Hematopoietic multipotent progenitor cell treated with erythropoietin and hydrocortisone succinate and interleukin-3 and kit ligand, for 4 days (in vitro differentiated cells): ENCODE results near the gene LACTBL1.
"Not testable (repeated sequence)": the region's sequence is repeated elsewhere in the genome, so short reads cannot be mapped to it uniquely, and the experiment has no call there.

ENCODE experiments used
- DNase-seq: peaks from one replicate; pipeline ENCODE4 v3.0.0-alpha.2; 2015

Gene LACTBL1, protein sequence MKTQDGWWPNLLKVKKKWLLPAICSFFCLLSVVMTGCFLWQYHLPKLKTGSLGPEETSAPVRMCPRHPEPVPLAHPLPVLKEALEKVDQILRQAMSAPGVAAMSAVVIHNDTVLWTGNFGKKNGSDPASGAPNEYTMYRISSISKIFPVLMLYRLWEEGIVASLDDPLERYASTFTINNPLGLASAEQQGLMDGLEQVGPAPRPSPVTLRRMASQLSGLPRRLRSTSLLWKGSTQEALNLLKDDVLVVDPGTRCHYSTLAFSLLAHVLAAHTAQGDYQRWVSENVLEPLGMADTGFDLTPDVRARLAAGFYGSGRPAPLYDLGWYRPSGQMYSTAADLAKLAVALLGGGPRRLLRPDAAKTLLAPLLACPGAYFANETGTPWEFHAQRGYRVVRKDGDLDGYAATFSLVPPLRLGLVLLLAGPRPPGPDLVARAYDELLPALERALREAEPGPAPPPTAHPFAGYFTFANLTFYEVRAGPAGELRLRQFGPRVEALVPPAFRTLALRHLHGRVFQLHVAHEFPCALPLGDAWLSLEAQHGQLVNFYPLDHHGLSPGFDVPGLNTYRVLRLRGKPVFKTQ

DNA sequence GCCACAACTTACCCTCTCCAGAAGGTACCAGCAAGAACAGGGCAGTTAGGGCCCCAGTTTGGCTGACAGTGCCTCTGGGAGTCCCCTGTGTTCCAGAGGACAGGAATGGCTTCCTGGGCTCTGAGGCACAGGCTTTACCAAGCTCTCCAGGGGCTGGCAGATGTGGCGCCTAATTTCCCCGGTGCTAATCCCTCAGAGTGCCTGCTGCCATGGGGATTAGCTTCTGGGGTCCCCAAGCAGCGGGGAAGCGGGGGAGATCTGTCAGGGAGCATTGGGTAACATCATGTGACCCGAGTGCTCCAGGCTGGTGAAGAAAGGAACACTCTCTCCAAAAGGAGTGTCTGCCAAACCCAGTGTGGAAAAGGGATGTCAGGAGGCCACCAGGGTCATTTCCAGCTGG is at the start of gene LACTBL1:
Gene LACTBL1, minus strand, starts transcription at position 107 of the 400 bp plus-strand sequence. CDS start 550 bp downstream, outside the sequence.
- DNase-seq: no peak

DNA sequence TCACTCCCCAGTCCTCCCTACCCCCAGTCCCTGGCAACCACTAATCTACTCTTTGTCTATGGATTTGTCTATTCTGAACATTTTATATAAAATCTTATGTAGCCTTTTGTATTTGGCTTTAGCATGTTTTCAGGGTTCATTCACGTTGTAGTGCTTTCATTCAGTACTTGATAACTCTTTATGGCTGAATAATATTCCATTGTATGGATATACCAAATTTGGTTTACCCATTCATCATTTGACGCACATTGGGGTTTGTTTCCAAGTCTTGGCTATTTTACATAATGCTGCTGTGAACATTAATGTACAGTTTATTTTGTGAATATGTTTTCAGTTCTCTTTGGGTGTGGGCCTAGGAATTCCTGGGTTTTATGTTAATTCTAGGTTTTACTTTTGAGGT is 49.2 kb upstream of the LACTBL1 start:
- DNase-seq: no peak

DNA sequence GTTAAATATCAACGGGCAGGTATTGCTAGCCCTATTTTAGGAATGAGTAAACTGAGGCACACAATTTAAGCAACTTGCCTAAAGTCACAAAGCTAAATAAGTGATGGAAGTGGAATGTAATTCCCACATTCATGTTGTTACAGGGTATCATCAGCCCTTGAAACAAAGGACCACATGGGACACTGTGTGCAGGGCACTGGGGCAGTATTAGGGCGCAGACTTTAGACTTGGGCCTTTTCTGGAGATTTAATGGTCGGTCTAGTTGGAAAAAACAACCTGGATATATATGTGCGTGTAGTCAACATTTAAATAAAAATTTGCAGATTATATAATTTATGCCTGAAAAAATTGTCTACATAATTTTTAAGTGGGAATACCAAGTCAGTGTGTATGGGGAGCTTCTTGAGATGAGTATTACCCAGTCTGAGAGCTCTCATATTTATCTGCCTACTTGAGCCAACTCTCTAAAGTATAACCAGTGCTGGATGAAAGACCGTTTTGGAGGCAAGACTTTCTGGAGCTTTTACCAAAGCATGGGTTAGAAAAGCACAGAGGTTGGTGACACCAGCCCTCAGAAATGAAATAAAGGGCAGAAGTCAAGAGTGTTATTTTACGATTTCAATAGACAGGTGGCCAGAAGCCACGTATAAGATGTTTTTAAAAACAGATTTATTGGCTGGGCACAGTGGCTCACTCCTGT is 48.2 kb upstream of the LACTBL1 start:
- peak; percentile 45 for DNase-seq

DNA sequence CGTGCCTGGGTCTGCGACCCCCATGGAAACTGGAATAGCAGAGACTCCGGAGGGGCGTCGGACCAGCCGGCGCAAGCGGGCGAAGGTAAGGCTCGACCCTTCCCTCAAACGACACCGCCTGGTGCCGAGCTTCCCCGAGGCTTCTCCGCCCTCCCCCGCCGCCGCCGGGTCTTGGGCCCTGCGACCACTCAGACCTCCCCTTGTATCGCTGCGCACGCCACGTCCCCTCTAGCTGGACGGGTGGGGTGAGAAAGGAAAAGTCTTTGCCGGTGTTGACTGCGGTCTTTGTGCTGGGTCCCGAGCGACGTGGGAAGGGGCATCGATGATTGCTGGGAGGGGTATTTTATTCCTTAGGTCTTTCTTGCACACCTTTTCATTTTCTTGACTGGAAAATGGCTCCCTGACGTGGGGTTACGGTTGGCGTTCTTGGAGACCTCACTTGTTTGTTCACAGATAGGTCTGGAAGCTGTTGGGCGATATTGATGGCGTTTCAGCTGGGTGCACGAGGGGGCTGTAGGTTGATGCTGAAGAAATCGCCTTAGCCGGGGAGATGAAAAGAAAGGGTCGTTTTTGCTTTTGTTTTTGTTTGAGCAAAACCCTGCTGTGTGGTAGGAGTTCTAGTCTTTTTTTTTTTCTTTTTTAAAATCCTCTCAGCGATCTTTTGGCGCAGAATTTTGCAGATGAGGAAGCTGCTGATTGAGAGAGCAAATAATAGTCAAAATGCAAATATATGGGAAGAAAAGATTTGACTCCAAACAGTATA is 47.4 kb upstream of the LACTBL1 start:
- peak; percentile 81 for DNase-seq

DNA sequence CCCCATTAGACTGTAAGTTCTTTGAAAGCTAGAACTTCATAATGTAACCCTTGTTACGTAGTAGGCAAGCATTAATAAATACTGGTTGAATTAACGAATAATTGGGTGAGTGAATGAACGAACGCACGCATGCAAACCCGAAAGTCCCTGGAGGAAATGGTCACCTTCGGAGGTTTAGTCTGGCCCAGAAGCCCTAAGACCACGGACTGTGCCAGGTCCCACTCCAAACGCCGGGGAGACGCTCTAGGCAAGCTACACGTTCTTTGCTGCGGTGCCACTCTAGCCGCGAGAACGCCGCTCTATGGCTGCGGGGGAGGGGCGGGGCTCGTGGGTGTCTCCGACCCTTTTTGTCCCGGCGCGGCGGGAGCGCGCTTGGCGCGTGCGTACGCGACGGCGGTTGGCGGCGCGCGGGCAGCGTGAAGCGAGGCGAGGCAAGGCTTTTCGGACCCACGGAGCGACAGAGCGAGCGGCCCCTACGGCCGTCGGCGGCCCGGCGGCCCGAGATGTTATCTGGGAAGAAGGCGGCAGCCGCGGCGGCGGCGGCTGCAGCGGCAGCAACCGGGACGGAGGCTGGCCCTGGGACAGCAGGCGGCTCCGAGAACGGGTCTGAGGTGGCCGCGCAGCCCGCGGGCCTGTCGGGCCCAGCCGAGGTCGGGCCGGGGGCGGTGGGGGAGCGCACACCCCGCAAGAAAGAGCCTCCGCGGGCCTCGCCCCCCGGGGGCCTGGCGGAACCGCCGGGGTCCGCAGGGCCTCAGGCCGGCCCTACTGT is 46.6 kb upstream of the LACTBL1 start, which contains the start of gene KDM1A:
Gene KDM1A, plus strand, starts transcription at position 375 of the 769 bp plus-strand sequence. Its CDS starts 129 bp downstream, at position 504.
- DNase-seq: peak; percentile 99

DNA sequence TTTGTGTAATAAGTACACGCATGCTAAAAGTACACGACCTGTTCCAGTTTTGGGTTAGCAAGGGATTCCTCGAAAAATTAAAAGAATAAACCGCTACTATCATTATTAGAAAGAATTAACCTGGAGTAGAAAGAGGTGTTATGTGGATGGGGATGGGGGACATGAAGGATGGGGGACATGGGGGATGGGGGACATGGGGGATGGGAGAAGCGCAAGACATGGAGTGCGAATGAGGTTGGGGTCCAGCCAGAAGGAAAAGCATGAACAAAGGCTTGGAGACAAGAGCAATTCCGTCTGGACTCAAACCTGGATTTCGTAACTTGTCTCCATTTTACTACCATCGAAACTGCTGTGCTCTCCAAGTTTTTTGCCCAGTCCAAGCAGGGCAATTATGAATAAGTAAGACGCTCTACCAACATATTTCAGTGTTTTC is 46.0 kb upstream of the LACTBL1 start:
- peak; percentile 43 for DNase-seq

DNA sequence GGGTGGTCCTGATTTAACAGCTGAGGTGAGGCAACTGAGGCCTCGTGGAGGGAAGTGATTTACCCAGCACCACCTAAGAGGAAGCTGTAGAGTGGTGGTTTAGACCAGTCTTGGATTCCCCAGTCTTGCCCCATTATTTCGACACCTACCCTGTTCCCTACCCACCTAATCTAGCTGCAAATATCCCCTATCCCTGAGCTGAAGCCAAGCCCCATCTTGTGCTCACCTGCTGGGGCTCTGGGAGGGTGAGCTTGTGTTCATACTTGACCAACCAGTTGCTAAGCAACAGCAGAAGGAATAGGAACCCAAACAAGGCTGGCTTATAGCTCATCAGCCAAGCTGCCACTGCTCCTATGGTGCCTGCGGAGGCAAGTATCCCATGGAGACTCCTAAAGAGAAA is 41.0 kb upstream of the LACTBL1 start:
- DNase-seq: peak; percentile 45

DNA sequence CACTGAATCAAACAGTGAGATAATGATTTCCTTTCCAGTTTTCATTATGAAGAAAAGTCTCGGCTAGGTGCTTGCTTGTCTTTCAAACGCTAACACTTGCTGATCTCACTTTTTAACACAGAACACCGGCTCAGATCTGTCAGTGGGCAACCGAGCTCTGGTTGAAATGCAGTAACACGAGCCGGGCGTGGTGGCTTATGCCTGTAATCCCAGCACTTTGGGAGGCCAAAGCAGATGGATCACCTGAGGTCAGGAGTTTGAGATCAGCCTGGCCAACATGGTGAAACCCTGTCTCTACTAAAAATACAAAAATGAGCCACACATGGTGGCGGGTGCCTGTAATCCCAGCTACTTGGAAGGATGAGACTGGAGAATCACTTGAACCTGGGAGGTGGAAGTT is 37.4 kb upstream of the LACTBL1 start:
- not testable (repeated sequence) for DNase-seq

DNA sequence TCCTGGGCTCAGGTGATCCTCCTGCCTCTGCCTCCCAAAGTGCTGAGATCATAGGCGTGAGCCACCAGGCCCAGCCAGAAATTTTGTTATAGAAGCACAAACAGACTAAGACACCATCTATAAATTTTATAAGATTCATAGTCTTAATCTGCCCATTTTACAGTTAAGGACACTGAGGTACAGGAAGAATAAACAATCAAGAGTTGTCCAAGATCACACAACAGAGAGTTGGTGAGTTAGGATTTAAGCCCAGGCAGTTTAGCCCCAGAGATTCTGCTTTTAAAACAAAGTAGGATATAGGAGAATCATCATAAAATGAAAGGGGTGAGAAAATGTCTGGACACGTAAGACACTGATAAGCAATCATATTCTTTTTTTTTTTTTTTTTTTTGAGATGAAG is 36.2 kb upstream of the LACTBL1 start:
- no peak for DNase-seq

DNA sequence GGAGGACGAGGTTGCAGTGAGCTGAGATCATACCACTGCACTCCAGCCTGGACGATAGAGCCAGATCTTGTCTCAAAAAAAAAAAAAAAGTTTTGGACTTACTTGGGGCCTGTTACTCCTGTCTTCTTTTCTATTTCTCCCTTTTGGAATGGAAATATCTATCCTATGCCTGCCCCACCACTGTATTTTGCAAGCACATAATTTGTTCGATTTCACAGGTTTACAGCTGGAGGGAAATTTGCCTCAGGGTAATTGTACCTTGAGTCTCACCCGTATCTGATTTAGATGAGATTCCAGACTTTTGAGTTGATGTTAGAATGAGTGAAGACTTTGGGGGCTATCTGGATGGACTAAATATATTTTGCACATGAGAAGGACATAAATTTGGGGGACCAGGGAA is 34.4 kb upstream of the LACTBL1 start:
- no peak for DNase-seq

DNA sequence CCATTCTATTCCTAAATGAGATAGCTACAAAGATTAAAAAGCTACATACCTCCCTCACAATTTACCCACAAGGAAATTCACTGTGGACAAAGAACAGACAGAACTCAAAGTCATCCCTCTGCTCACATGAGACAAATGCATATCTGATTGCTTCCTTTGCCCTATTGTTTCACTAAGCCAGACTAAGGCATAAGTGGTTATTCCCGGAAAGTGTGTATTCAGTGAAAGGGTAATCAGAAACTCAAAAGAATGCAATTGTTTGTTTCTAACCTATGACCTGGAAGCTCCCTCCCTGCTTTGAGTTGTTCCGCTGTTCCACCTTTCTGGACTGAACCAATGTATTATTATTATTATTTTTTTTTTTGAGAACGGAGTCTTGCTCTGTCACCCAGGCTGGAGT is 32.1 kb upstream of the LACTBL1 start:
- DNase-seq: not testable (repeated sequence)

DNA sequence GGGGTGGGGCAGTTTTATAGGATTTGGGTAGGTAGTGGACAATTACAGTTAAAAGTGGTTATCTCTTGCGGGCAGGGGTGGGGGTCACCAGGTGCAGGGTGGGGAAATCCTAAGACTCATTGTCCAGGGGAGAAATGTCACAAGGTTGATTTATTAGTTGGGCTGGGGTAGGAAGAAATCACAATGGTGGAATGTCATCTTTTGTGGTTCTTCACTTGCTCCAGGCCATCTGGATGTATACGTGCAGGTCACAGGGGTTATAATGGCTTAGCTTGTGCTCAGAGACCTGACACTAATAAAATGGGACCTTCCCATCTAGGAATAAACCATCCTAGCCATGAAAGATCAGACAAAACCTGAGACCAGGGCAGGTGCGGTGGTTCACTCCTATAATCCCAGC is 31.4 kb upstream of the LACTBL1 start:
- DNase-seq: no peak

DNA sequence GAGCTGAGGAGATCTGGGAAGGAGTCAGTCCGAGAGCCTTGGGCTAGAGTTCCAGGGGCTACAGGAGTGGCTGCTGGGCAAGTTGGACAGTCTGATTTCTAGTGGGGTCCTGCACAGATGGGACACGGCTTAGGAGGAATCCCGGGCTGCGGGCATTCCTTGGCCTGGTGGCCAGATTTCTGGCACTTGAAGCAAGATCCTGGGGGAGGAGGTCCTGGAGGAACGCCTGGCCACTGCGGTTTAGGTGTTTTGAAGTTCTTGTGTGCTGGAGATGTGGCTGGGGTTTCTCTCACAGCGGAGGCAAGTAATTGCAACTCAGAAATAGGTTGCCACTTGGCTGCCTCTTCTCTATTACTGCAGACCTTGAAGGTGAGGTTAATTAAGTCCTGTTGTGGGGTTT is 29.6 kb upstream of the LACTBL1 start:
- not testable (repeated sequence) for DNase-seq

DNA sequence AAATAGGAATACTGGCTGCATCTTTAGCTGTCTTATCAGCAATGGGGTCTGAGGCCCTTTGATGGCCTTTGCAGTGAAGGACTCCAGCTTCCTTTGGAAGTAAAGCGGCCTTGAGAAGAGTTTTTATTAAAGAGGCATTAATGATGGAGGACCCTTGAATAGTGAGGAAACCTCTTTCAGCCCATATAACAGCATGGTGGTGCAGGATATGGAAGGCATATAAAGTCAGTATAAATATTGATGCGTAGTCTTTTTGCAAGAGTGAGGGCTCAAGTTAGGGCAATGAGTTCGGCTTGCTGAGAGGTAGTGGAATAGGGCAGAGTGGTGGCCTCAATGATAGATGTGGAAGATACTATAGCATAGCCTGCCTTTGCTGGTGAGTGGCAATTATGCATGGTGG is 27.5 kb upstream of the LACTBL1 start:
- DNase-seq: not testable (repeated sequence)

DNA sequence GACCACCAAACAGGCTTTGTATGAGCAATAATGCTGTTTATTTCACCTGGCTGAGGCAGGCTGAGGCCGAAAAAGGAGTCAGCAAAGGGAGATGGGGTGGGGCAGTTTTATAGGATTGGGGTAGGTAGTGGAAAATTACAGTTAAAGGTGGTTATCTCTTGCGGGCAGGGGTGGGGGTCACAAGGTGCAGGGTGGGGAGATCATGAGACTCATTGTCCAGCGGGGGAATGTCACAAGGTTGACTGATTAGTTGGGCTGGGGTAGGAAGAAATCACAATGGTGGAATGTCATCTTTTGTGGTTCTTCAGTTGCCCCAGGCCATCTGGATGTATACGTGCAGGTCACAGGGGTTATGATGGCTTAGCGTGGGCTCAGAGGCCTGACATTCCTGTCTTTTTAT is 24.9 kb upstream of the LACTBL1 start:
- not testable (repeated sequence) for DNase-seq

DNA sequence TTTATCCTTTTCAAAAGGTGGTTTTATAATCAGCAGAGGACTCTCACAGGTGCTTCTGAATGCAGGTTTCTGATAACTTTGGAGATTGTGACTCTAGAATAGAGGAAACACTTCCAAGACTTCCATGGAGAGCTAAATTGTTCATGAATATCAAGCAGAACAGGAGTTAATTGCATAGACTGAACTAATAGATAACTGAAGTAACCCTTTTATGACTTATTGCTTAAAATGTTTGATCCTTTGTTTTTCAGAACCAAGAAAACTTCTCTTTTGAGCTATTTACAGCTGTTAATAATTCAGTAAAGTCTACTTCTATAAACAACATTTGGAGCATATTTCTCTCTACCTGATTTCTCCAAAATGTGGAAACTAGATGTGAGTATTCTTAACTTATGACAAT is 23.1 kb upstream of the LACTBL1 start:
- DNase-seq: no peak

DNA sequence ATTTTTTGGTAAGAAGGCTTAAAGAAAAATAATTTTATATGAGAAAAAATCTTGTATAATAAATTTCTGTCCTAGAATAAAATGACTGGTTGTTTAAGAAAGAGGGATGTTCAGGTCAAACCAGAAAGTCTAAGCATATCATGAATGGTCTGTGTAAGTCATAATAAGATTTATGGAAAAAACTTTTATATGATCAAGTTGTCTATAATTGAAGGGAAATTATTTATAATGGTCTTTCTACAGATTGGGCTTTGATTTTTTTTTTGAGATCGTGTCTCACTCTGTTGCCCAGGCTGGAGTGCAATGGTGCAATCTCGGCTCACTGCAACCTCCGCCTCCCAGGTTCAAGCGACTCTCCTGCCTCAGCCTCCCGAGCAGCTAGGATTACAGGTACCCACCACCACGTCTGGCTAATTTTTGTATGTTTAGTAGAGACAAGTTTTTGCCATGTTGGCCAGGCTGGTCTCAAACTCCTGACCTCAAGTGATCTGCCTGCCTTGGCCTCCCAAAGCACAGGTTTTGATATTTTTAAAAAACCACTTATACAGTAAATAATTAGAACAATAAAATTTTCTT is 20.6 kb upstream of the LACTBL1 start:
- DNase-seq: not testable (repeated sequence)

DNA sequence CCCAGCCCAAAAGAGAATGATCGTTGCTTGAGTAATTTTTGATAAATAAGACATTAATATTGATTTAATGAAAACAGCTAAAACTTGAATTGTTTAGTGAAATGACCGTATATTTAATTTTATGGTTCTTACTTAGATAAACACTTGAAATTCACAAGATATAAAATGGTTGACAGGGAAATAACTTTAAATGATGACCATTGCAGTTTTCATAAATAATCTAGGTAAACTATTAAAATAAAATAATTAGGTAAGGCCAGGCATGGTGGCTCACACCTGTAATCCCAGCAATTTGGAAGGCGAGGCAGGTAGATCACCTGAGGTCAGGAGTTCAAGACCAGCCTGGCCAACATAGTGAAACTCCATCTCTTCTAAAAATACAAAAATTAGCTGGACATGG is 19.7 kb upstream of the LACTBL1 start:
- not testable (repeated sequence) for DNase-seq

DNA sequence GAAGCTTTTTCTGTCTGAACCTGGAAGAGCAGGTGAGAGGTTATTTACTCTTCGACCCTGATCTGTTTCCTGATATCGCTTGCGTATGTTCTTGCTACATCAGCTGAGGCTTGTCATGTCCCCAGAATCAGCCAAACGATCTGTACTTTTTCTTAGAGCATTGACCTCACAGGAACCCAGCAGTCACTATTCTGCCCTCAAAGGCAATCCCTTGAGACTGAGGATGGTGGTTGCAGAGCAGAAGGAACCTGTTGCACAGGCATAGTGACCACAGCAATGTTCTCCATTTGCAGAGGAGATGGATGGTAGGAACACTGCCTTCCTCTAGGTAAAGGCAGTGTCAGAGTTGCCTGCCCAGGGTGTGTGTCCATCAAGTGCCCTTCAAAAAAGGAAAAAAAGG is 11.3 kb upstream of the LACTBL1 start:
- DNase-seq: peak; percentile 42

DNA sequence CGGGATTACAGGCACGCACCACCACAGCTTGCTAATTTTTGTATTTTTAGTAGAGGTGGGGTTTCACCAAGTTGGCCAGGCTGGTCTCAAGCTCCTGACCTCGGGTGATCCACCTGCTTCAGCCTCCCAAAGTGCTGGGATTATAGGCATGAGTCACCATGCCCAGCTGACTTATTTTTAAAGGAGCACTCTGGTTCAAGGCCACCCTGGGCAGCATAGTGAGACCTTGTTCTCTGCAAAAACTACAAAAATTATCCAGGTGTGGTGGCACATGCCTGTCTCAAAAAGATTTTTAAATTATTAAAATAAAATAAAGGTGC is 7.8 kb upstream of the LACTBL1 start:
- not testable (repeated sequence) for DNase-seq

DNA sequence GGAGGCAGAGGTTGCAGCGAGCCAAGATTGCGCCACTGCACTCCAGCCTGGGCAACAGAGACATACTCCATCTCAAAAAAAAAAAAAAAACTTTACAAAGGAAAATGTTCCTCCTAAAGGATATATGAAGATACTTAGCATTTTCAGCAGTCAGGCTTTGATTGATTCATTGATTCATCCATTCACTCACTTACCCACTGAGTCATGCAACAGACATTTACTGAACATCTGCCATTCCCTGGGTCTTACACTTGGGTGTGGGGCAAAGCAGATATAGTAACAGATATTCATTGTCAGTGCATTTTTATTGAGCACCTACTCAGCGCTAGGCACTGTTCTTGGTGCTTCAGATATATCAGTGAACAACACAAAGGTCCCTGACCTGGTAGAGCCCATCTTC is 5.6 kb upstream of the LACTBL1 start:
- no peak for DNase-seq
